ENCODE data around the gene PTGER4.
"Not testable (repeated sequence)": the region's sequence is repeated elsewhere in the genome, so short reads cannot be mapped to it uniquely, and the experiment has no call there.

Gene PTGER4

GRCh38 chr5:40679913-40680681 is at the start of gene PTGER4:
TSS of gene PTGER4 (plus strand) at chr5:40679915. CDS start at chr5:40680994, 1,079 bp downstream.
- DNase-seq: peak; percentile 29

GRCh38 chr5:40630126-40630525 is 49.6 kb upstream of the PTGER4 start:
- no peak for DNase-seq

- DNase-seq: no peak
Observed at GRCh38 chr5:40631236-40631635, 48.5 kb upstream of the PTGER4 start.

GRCh38 chr5:40634154-40634553 is 45.6 kb upstream of the PTGER4 start:
- no peak for DNase-seq

- no peak for DNase-seq
Observed at GRCh38 chr5:40634593-40634992, 45.1 kb upstream of the PTGER4 start.

GRCh38 chr5:40639531-40639930 is 40.2 kb upstream of the PTGER4 start:
- DNase-seq: not testable (repeated sequence)

- no peak for DNase-seq
Observed at GRCh38 chr5:40646266-40646665, 33.4 kb upstream of the PTGER4 start.

GRCh38 chr5:40648150-40648549 is 31.6 kb upstream of the PTGER4 start:
- DNase-seq: no peak

- DNase-seq: no peak
Observed at GRCh38 chr5:40649463-40650030, 30.2 kb upstream of the PTGER4 start.

GRCh38 chr5:40651201-40651600 is 28.5 kb upstream of the PTGER4 start:
- DNase-seq: no peak

- no peak for DNase-seq
Observed at GRCh38 chr5:40652441-40653220, 27.1 kb upstream of the PTGER4 start.

- DNase-seq: no peak
Observed at GRCh38 chr5:40653221-40654022, 26.3 kb upstream of the PTGER4 start.

- DNase-seq: no peak
Observed at GRCh38 chr5:40654377-40654991, 25.2 kb upstream of the PTGER4 start.

- DNase-seq: no peak
Observed at GRCh38 chr5:40655138-40655537, 24.6 kb upstream of the PTGER4 start.

GRCh38 chr5:40656091-40656490 is 23.6 kb upstream of the PTGER4 start:
- not testable (repeated sequence) for DNase-seq

- DNase-seq: no peak
Observed at GRCh38 chr5:40656766-40657165, 22.9 kb upstream of the PTGER4 start.

- no peak for DNase-seq
Observed at GRCh38 chr5:40660751-40661150, 19.0 kb upstream of the PTGER4 start.

GRCh38 chr5:40665635-40666298 is 13.9 kb upstream of the PTGER4 start:
- DNase-seq: no peak

- DNase-seq: no peak
Observed at GRCh38 chr5:40666657-40667056, 13.1 kb upstream of the PTGER4 start.

GRCh38 chr5:40667161-40667663 is 12.5 kb upstream of the PTGER4 start:
- DNase-seq: no peak

- no peak for DNase-seq
Observed at GRCh38 chr5:40669606-40670390, 9.9 kb upstream of the PTGER4 start.
